Mesodermal cell (in vitro differentiated cells): Measurements from ENCODE around the gene RNLS.
"Not testable (repeated sequence)": the region's sequence is repeated elsewhere in the genome, so short reads cannot be mapped to it uniquely, and the experiment has no call there.

Experiments used
- H3K27ac ChIP-seq: 2 replicates; pipeline ENCODE4 v1.7.0; 2013; ENCODE audit warnings: mild to moderate bottlenecking, low read depth, low read length, moderate library complexity; ENCODE audit not compliant: severe bottlenecking
- H3K36me3 ChIP-seq: 2 replicates; pipeline ENCODE4 v1.7.1; 2013; ENCODE audit warnings: mild to moderate bottlenecking, low read length, moderate library complexity; ENCODE audit not compliant: control insufficient read depth, insufficient read depth
- H3K4me1 ChIP-seq: one replicate; pipeline ENCODE4 v1.7.1; 2013; ENCODE audit warnings: mild to moderate bottlenecking, low read length; ENCODE audit not compliant: insufficient read depth, control insufficient read depth, poor library complexity, severe bottlenecking
- H3K4me3 ChIP-seq: 2 replicates; pipeline ENCODE4 v1.7.0; 2013; ENCODE audit warnings: low read length, control low read depth, mild to moderate bottlenecking; ENCODE audit not compliant: insufficient read depth, poor library complexity, severe bottlenecking; ENCODE audit errors: extremely low read depth
- H3K9me3 ChIP-seq: 2 replicates; pipeline ENCODE4 v1.7.1; 2013; ENCODE audit warnings: mild to moderate bottlenecking, low read length, moderate library complexity; ENCODE audit not compliant: control insufficient read depth
- WGBS, 2 experiments: methylation state at CpG; one replicate each; pipeline ENCODE4 v1.1.5; 2013; ENCODE audit warnings: missing lambda C conversion rate in 2 of 2; ENCODE audit not compliant: insufficient coverage in 2 of 2; 5-methylcytosine and 5-hydroxymethylcytosine counted together

Gene RNLS

GRCh38 chr10:88372881-88373592 lies 210.1 kb downstream of the RNLS start:
- Histone ChIP-seq H3K27ac (no peak overlapping the region), H3K4me3 (no peak overlapping the region), H3K9me3 (no peaks in the 10 kb centered on the region), H3K4me1 (no peaks in the 10 kb centered on the region), H3K36me3 (no peaks in the 10 kb centered on the region)

- WGBS, 2 experiments, result 89 to 93% methylated on average over 5 to 7 of the region's 8 CpGs
- Histone ChIP-seq H3K4me3 (no peak overlapping the region), H3K27ac (no peak overlapping the region), H3K36me3 (no peaks in the 10 kb centered on the region), H3K4me1 (no peaks in the 10 kb centered on the region), H3K9me3 (no peaks in the 10 kb centered on the region)
These were observed 210.9 kb downstream of the RNLS start for GRCh38 chr10:88372051-88372715.

- Histone ChIP-seq H3K4me1 (no peaks in the 10 kb centered on the region), H3K27ac (no peak overlapping the region), H3K9me3 (no peaks in the 10 kb centered on the region), H3K4me3 (no peak overlapping the region), H3K36me3 (no peaks in the 10 kb centered on the region)
- WGBS, 2 experiments, result no CpG with 5 or more reads among the region's 2 CpGs
These were observed 212.4 kb downstream of the RNLS start for GRCh38 chr10:88370713-88371112.

GRCh38 chr10:88366772-88367171 lies 216.3 kb downstream of the RNLS start:
- Histone ChIP-seq H3K9me3 (no peaks in the 10 kb centered on the region), H3K36me3 (no peaks in the 10 kb centered on the region), H3K4me1 (no peaks in the 10 kb centered on the region), H3K4me3 (no peak overlapping the region), H3K27ac (no peak overlapping the region)
- 100% methylated on average over 2 of the region's 2 CpGs for WGBS, 2 experiments

GRCh38 chr10:88361995-88362807 lies 220.9 kb downstream of the RNLS start:
- 93 to 100% methylated on average over 5 of the region's 7 CpGs for WGBS, 2 experiments

GRCh38 chr10:88361494-88361893 lies 221.6 kb downstream of the RNLS start:
- Histone ChIP-seq H3K27ac (no peak overlapping the region), H3K4me1 (no peaks in the 10 kb centered on the region), H3K36me3 (no peaks in the 10 kb centered on the region), H3K4me3 (no peak overlapping the region), H3K9me3 (no peaks in the 10 kb centered on the region)
- 85 to 88% methylated on average over 2 of the region's 2 CpGs for WGBS, 2 experiments

More at GRCh38 chr10:88361995-88362807, 220.9 kb downstream of the RNLS start:
- Histone ChIP-seq H3K36me3 (no peaks in the 10 kb centered on the region), H3K4me1 (no peaks in the 10 kb centered on the region), H3K27ac (no peak overlapping the region), H3K4me3 (no peak overlapping the region), H3K9me3 (no peaks in the 10 kb centered on the region)

GRCh38 chr10:88355750-88356149 lies 227.4 kb downstream of the RNLS start:
- H3K27ac ChIP-seq, result not testable (repeated sequence)

GRCh38 chr10:88347597-88348304 lies 235.4 kb downstream of the RNLS start:
- H3K27ac ChIP-seq, result peak overlapping the region; percentile 55
- 55 to 56% methylated on average over 3 of the region's 3 CpGs for WGBS, 2 experiments
- no peaks in the 10 kb centered on the region for H3K36me3 ChIP-seq
- no peak overlapping the region for H3K4me3 ChIP-seq
- peaks cover 5% of the 10 kb centered on the region for H3K4me1 ChIP-seq
- H3K9me3 ChIP-seq, result no peaks in the 10 kb centered on the region

More at GRCh38 chr10:88355750-88356149, 227.4 kb downstream of the RNLS start:
- H3K9me3 ChIP-seq, H3K4me3 ChIP-seq, H3K4me1 ChIP-seq, H3K36me3 ChIP-seq: not testable (repeated sequence)
- 92 to 93% methylated on average over 11 to 12 of the region's 12 CpGs for WGBS, 2 experiments

GRCh38 chr10:88347022-88347421 lies 236.1 kb downstream of the RNLS start:
- no peaks in the 10 kb centered on the region for H3K36me3 ChIP-seq
- no peaks in the 10 kb centered on the region for H3K9me3 ChIP-seq
- 54 to 62% methylated on average over 2 of the region's 2 CpGs for WGBS, 2 experiments
- no peak overlapping the region for H3K4me3 ChIP-seq
- H3K4me1 ChIP-seq, result peaks cover 5% of the 10 kb centered on the region
- peak overlapping the region; percentile 55 for H3K27ac ChIP-seq

GRCh38 chr10:88346144-88346977 lies 236.8 kb downstream of the RNLS start:
- WGBS, 2 experiments, result 60 to 88% methylated on average over 3 of the region's 6 CpGs
- H3K27ac ChIP-seq, result peak overlapping the region; percentile 55
- no peaks in the 10 kb centered on the region for H3K9me3 ChIP-seq
- H3K4me1 ChIP-seq, result peaks cover 5% of the 10 kb centered on the region
- H3K36me3 ChIP-seq, result no peaks in the 10 kb centered on the region
- no peak overlapping the region for H3K4me3 ChIP-seq
